ENCODE results near the gene SNAPC4. TPM values are rescaled to one million over a fixed set of nuclear protein-coding genes. Genes with fewer than 3 reads are reported as not detected.
"Not testable (repeated sequence)": the region's sequence is repeated elsewhere in the genome, so short reads cannot be mapped to it uniquely, and the experiment has no call there.

Gene SNAPC4
- total RNA-seq, 1 donor from 2014 or later: 7.2 TPM

- ATAC-seq (no peak), DNase-seq (ENCODE audit: low spot score) (no peak)
Observed at GRCh38 chr9:136359774-136360718, 39.9 kb downstream of the SNAPC4 start.

GRCh38 chr9:136358888-136359287, 41.1 kb downstream of the SNAPC4 start:
- DNase-seq (ENCODE audit: low spot score) (no peak), ATAC-seq (no peak)

GRCh38 chr9:136358016-136358415, 42.0 kb downstream of the SNAPC4 start:
- DNase-seq (ENCODE audit: low spot score): no peak
- no peak for ATAC-seq

- DNase-seq (ENCODE audit: low spot score) (no peak), ATAC-seq (no peak)
Observed at GRCh38 chr9:136357202-136357725, 42.7 kb downstream of the SNAPC4 start.

- no peak for ATAC-seq
- no peak for DNase-seq (ENCODE audit: low spot score)
Observed at GRCh38 chr9:136355616-136356557, 44.1 kb downstream of the SNAPC4 start.

- ATAC-seq (peak; percentile 63), DNase-seq (ENCODE audit: low spot score) (no peak)
Observed at GRCh38 chr9:136354592-136355085, 45.3 kb downstream of the SNAPC4 start.

GRCh38 chr9:136353757-136354488, 46.0 kb downstream of the SNAPC4 start:
- no peak for ATAC-seq
- DNase-seq (ENCODE audit: low spot score): no peak

GRCh38 chr9:136353088-136353487, 46.9 kb downstream of the SNAPC4 start:
- no peak for DNase-seq (ENCODE audit: low spot score)
- no peak for ATAC-seq

- DNase-seq (ENCODE audit: low spot score): no peak
- no peak for ATAC-seq
Observed at GRCh38 chr9:136352682-136353081, 47.3 kb downstream of the SNAPC4 start.

- ATAC-seq; DNase-seq (ENCODE audit: low spot score): not testable (repeated sequence)
Observed at GRCh38 chr9:136351868-136352267, 48.1 kb downstream of the SNAPC4 start.

GRCh38 chr9:136351252-136351800, 48.6 kb downstream of the SNAPC4 start:
- no peak for ATAC-seq
- no peak for DNase-seq (ENCODE audit: low spot score)

Other genes starting within 250 kb of the SNAPC4 start
- gene LHX3, start 195.0 kb downstream of the SNAPC4 start, total RNA-seq: not detected
- 4.7 TPM for gene QSOX2, start 154.4 kb downstream of the SNAPC4 start, total RNA-seq
- gene CCDC187, start 96.1 kb downstream of the SNAPC4 start, total RNA-seq: 0.03 TPM
- gene GPSM1, start 72.6 kb downstream of the SNAPC4 start, total RNA-seq: 4.8 TPM
- 13.8 TPM for gene DNLZ, start 36.4 kb downstream of the SNAPC4 start, total RNA-seq
- gene CARD9, start 26.5 kb downstream of the SNAPC4 start, total RNA-seq: 2.1 TPM
- gene ENTR1, start 10.4 kb upstream of the SNAPC4 start, total RNA-seq: 39.5 TPM
- 59.3 TPM for gene PMPCA, start 10.5 kb upstream of the SNAPC4 start, total RNA-seq
- 8.8 TPM for gene INPP5E, start 39.7 kb upstream of the SNAPC4 start, total RNA-seq
- gene SEC16A, start 82.9 kb upstream of the SNAPC4 start, total RNA-seq: 71.8 TPM
- gene NOTCH1, start 145.9 kb upstream of the SNAPC4 start, total RNA-seq: 31.9 TPM